GM21576 (cell line): ENCODE data around the gene SIPA1.

Experiments
- ATAC-seq: cut with Tn5 transposase; IDR thresholded peaks from one replicate; pipeline ENCODE4 v1.9.1; 2021; ENCODE audit warnings: mild to moderate bottlenecking, moderate library complexity; ENCODE audit not compliant: unreplicated experiment

The SIPA1 gene

GRCh38 chr11:65642014-65642671 is 4.2 kb downstream of the SIPA1 start:
- ATAC-seq = no peak

- ATAC-seq = no peak
Observed at GRCh38 chr11:65643971-65644370, 6.1 kb downstream of the SIPA1 start.

- no peak for ATAC-seq
Observed at GRCh38 chr11:65644837-65645236, 6.9 kb downstream of the SIPA1 start.

GRCh38 chr11:65645710-65646109 is 7.8 kb downstream of the SIPA1 start:
- ATAC-seq = no peak

- no peak for ATAC-seq
Observed at GRCh38 chr11:65646288-65646957, 8.5 kb downstream of the SIPA1 start.

- ATAC-seq = no peak
Observed at GRCh38 chr11:65646958-65647701, 9.2 kb downstream of the SIPA1 start.

GRCh38 chr11:65648997-65649493 is 11.1 kb downstream of the SIPA1 start:
- no peak for ATAC-seq

- ATAC-seq = no peak
Observed at GRCh38 chr11:65649656-65650546, 12.0 kb downstream of the SIPA1 start.

- ATAC-seq = no peak
Observed at GRCh38 chr11:65650547-65651338, 12.8 kb downstream of the SIPA1 start.

- ATAC-seq = no peak
Observed at GRCh38 chr11:65651339-65651588, 13.4 kb downstream of the SIPA1 start.

- ATAC-seq = no peak
Observed at GRCh38 chr11:65651589-65652510, 13.9 kb downstream of the SIPA1 start.

- peak; percentile 73 for ATAC-seq
Observed at GRCh38 chr11:65652511-65653228, 14.8 kb downstream of the SIPA1 start.

- no peak for ATAC-seq
Observed at GRCh38 chr11:65653229-65654225, 15.6 kb downstream of the SIPA1 start.

GRCh38 chr11:65654375-65655349 is 16.8 kb downstream of the SIPA1 start:
- no peak for ATAC-seq

- no peak for ATAC-seq
Observed at GRCh38 chr11:65655570-65656332, 17.9 kb downstream of the SIPA1 start.
